Tibial nerve (tissue), 3 donors: Measurements from ENCODE around the gene FAM168B.

ENCODE experiments used
- CTCF ChIP-seq, 5 experiments: fragments of 200-600 bp in 3 of 5; fragments of 450-650 bp in 2 of 5; sonication (generic) in 3 of 5; IDR thresholded peaks; one replicate each; pipeline ENCODE4 v1.5.1; 2016 to 2019; ENCODE audit warnings: antibody characterized with exemption in 5 of 5, mild to moderate bottlenecking in 3 of 5, moderate library complexity in 2 of 5
- POLR2A ChIP-seq, 2 donors: fragments of 450-650 bp; IDR thresholded peaks; one replicate each; pipeline ENCODE4 v1.6.1; 2017; ENCODE audit warnings: antibody characterized with exemption in 2 of 2, mild to moderate bottlenecking in 2 of 2, moderate library complexity in 2 of 2

DNA sequence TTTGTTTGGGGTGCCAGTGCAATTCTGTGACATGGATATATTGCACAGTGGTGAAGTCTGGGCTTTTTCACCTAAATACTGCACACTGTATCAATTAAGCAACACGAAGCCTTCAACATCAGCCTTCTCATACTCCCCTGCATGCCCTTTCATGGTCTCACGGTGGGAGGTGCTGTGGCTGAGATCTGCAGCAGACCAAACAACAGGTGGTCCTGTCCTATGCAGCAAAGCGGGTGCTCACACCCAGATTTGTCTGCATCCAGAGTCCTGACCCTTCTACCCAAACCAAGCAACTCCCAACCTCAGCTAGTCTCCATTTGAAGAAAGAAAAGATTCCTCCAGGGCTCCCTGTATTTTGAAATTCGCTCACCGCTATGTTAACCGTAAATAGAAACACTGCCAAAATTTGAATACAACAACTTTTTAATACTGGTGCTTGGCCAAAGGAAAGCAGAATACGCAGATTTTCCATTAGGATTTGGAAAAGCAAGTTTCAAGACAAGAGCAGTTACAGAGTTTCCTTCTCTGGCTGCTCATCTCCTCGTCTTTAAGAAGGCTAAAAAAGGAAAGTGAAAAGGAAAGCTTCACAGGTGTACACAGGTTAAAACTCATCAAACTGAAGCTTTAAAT lies 34.9 kb downstream of the FAM168B start:
- TF ChIP-seq CTCF (IDR thresholded peaks at IDR 0.05): no peak
- TF ChIP-seq POLR2A (IDR thresholded peaks at IDR 0.05): no peak
